ENCODE measurements around the gene HELQ.

The HELQ gene

GRCh38 chr4:83393908-83394307 is 61.7 kb downstream of the HELQ start:
- H3K27ac ChIP-seq: no peak overlapping the region
- TF ChIP-seq ZFX (IDR thresholded peaks at IDR 0.05; ENCODE audit: borderline replicate concordance): no peak
- TF ChIP-seq, protein P1, sequence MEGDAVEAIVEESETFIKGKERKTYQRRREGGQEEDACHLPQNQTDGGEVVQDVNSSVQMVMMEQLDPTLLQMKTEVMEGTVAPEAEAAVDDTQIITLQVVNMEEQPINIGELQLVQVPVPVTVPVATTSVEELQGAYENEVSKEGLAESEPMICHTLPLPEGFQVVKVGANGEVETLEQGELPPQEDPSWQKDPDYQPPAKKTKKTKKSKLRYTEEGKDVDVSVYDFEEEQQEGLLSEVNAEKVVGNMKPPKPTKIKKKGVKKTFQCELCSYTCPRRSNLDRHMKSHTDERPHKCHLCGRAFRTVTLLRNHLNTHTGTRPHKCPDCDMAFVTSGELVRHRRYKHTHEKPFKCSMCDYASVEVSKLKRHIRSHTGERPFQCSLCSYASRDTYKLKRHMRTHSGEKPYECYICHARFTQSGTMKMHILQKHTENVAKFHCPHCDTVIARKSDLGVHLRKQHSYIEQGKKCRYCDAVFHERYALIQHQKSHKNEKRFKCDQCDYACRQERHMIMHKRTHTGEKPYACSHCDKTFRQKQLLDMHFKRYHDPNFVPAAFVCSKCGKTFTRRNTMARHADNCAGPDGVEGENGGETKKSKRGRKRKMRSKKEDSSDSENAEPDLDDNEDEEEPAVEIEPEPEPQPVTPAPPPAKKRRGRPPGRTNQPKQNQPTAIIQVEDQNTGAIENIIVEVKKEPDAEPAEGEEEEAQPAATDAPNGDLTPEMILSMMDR (IDR thresholded peaks at IDR 0.05): no peak

GRCh38 chr4:83392562-83392961 is 63.1 kb downstream of the HELQ start:
- H3K27ac ChIP-seq: no peak overlapping the region
- no peak for TF ChIP-seq ZFX (IDR thresholded peaks at IDR 0.05; ENCODE audit: borderline replicate concordance)
- TF ChIP-seq, protein P1 (IDR thresholded peaks at IDR 0.05): no peak

GRCh38 chr4:83390944-83391343 is 64.7 kb downstream of the HELQ start:
- TF ChIP-seq ZFX (IDR thresholded peaks at IDR 0.05; ENCODE audit: borderline replicate concordance): no peak
- TF ChIP-seq, protein P1 (IDR thresholded peaks at IDR 0.05): no peak
- H3K27ac ChIP-seq: no peak overlapping the region

- TF ChIP-seq ZFX (IDR thresholded peaks at IDR 0.05; ENCODE audit: borderline replicate concordance): no peak
- TF ChIP-seq, protein P1 (IDR thresholded peaks at IDR 0.05): no peak
- no peak overlapping the region for H3K27ac ChIP-seq
Measured at GRCh38 chr4:83389756-83390505, 65.7 kb downstream of the HELQ start.

DNA sequence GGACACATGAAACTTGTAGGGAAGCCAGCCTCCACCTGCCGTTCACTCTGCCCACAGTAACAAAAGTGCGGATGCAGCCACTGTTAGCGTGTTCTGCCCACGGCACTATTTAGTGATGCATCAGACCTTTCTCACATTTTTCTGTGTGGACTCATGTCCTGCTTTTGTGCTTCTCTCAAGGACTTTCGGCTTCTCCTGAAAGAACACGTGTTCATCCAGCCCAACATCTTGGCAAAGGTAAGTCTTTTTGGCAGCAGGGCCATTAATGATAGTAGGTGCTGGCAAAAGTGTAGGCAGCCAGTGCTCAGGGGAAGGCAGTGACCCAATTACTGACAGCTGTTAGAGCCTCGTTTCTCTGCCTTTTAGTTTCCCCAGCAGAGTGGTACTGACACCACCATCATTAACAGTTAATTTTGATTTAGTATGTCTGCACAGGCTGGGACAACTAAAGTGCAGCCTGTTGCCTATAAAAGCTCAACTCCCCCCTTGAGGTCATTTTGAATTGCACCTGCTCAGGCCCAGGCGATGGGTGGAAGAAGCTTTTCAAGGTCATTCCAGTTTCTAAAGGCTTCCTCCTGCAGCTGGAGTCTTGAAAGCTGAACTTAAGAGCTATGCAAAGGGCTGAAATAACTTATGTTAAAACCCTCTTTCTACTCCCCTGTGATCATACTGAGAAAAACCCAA is 66.4 kb downstream of the HELQ start:
- TF ChIP-seq, protein P1 (IDR thresholded peaks at IDR 0.05): no peak
- no peak for TF ChIP-seq ZFX (IDR thresholded peaks at IDR 0.05; ENCODE audit: borderline replicate concordance)
- no peak overlapping the region for H3K27ac ChIP-seq

DNA sequence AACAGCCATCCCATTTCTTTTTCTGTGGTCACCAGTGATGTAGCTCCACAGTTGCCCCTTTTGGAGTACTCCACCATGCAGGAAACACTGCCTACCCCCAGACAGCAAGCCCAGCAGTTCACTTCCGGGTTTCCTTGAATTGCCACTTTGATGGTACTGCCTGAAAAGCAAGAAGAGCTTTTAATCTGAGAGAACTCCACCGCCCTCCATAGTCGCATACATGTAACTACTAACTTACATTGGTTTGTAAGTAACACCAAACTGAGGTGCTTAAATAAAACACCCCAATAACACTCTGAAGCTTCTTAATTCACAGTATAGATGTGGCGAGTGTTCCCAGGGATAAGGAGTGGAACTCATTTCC is 67.3 kb downstream of the HELQ start:
- H3K27ac ChIP-seq: no peak overlapping the region
- TF ChIP-seq ZFX (IDR thresholded peaks at IDR 0.05; ENCODE audit: borderline replicate concordance): no peak
- TF ChIP-seq, protein P1 (IDR thresholded peaks at IDR 0.05): no peak

All from 22Rv1 (cell line).